Immature natural killer cell (primary cell): ENCODE measurements around the gene AOPEP. TPM values are rescaled to one million over a fixed set of nuclear protein-coding genes. Genes with fewer than 3 reads are reported as not detected.

ENCODE experiments used
- DNase-seq, 3 donors: peaks; one replicate each; pipeline ENCODE4 v3.0.0; 2022; ENCODE audit warnings: mixed read lengths in 1 of 3
- H3K27ac Mint-ChIP-seq, 6 donors: one replicate each; pipeline ENCODE4 v1.8.0; 2020; ENCODE audit warnings: mixed read lengths in 6 of 6, mild to moderate bottlenecking in 5 of 6, inconsistent platforms in 4 of 6, moderate library complexity in 3 of 6
- H3K27me3 Mint-ChIP-seq, 3 donors: one replicate each; pipeline ENCODE4 v1.8.0; 2020 to 2021; ENCODE audit warnings: low read depth in 3 of 3, mild to moderate bottlenecking in 3 of 3, mixed read lengths in 3 of 3, moderate library complexity in 3 of 3, inconsistent platforms in 1 of 3
- H3K36me3 Mint-ChIP-seq, 3 donors: one replicate each; pipeline ENCODE4 v1.8.0; 2020; ENCODE audit warnings: mixed read lengths in 3 of 3, inconsistent platforms in 2 of 3, mild to moderate bottlenecking in 2 of 3
- H3K4me1 Mint-ChIP-seq, 2 donors: one replicate each; pipeline ENCODE4 v1.8.0; 2020; ENCODE audit warnings: inconsistent platforms in 2 of 2, mild to moderate bottlenecking in 2 of 2, mixed read lengths in 2 of 2, moderate library complexity in 1 of 2
- H3K4me3 Mint-ChIP-seq, 5 donors: one replicate each; pipeline ENCODE4 v1.8.0; 2020; ENCODE audit warnings: mild to moderate bottlenecking in 5 of 5, mixed read lengths in 5 of 5, inconsistent platforms in 3 of 5, moderate library complexity in 3 of 5
- H3K9me3 Mint-ChIP-seq, 6 donors: one replicate each; pipeline ENCODE4 v1.8.0; 2020; ENCODE audit warnings: mild to moderate bottlenecking in 6 of 6, mixed read lengths in 6 of 6, inconsistent platforms in 4 of 6, moderate library complexity in 3 of 6
- polyA plus RNA-seq, 3 donors: library from polyadenylated mRNA; unstranded; fragments of 300-500 nt; fragmentation: Illumina TruSeq; gene quantifications; one replicate each; pipeline ENCODE4 v1.2.3, GENCODE V29; 2021

Gene AOPEP
- polyA plus RNA-seq, 3 donors from 2014 or later, result 4.1 to 6.5 (median 5.2) TPM

DNA sequence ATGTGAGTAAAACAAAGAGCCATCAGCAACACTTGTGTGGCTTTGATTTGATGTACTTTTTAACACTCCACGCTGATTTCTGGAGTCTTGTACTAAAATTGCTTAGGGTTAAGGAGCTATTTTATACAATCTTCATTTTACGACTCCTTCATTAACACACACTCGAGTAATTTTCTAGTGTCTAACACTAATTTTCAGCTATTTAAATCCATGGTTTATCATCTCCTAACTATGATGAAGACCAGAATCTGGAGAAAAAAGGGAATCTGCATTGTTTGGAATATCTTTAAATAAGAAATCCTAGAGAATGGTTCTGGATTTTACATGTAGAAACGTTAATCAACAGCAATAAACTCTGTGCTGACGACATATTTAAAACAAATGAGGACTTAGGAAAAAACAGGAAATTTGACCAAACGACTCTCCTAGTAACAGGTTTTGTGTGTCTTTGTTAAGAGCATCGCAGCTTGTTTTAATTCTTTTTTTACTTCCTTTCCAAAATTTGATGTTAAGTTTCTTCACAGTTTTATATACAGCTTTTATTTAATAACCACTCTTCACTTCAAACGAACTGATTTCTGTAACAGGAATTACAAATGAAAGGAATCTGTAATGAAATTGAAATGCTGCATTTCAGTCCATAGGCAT is 138.5 kb downstream of the AOPEP start:
- H3K4me3 Mint-ChIP-seq, result no peak overlapping the region
- peaks cover 46 to 49% of the 10 kb centered on the region in 2 donors for H3K4me1 Mint-ChIP-seq
- H3K36me3 Mint-ChIP-seq, result peaks cover 0 to 8% (median 0%) of the 10 kb centered on the region in 3 donors
- peaks cover 4 to 7% (median 7%) of the 10 kb centered on the region in 3 donors for H3K27me3 Mint-ChIP-seq
- peak overlapping the region in 3 of 6 donors; percentile 24 to 65 (median 47) for H3K27ac Mint-ChIP-seq
- DNase-seq, result no peak
- H3K9me3 Mint-ChIP-seq, result no peaks in the 10 kb centered on the region

DNA sequence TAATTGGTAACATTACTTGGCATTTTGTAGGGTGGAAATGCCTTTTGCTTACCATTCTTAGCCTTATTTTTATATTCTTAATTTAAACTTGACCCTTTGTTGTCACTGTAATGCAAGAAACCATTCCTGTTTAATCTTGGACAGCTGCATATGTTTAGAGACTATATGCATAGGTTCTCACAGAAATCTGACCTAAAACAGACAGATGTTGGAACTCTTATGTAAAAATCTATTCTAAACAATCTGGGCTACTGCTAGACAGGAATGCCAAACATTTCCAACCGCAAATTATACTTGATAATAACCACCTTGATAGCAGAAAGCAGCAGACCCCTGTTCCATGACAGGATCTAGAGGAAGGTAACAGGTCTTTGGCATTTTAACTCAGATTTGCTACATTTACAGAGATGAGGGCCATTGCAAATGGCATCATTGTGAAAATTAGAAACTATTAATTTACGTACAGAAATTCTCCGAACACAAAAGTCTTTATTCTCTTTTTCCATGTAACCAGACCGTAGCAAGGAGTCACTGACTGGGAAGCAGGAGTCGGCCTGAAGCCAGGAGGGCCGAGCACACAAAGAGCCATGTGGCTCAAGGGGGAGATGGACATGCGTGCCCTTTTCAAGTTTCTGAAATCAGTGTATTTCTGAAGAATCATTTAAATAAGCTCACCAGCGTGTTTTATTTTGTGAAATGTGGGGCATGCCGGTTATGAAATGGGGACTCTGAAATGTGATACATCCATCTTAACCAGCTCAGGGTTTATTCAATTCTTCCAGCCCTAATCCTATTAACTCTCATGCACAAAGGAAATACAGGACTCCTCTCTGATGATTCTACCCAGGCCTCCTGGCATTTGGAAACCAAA is 139.3 kb downstream of the AOPEP start:
- DNase-seq, result no peak
- H3K36me3 Mint-ChIP-seq, result peaks cover under 1 to 9% (median 1%) of the 10 kb centered on the region in 3 donors
- peaks cover 4 to 7% (median 5%) of the 10 kb centered on the region in 3 donors for H3K27me3 Mint-ChIP-seq
- H3K27ac Mint-ChIP-seq, result no peak overlapping the region
- no peak overlapping the region for H3K4me3 Mint-ChIP-seq
- peaks cover 45 to 49% of the 10 kb centered on the region in 2 donors for H3K4me1 Mint-ChIP-seq
- no peaks in the 10 kb centered on the region for H3K9me3 Mint-ChIP-seq

DNA sequence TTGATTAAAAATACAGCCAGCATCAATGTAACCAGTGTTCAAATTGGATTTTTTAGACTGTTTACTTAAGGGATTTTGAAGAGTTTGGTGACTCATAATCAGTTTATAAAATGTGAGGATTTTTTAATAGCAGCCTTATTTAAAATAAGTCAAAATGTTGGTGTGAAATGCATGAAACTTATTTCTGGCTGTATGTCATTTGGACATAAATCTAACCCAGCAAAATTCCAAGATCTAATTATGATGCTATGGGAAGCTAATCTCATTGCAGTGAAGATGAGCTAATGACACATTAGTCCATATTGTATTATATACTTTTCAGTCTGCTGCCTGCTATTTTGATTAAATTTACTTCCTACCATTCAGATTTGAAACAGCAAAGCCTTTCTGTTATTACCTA is 140.3 kb downstream of the AOPEP start:
- no peak for DNase-seq
- Mint-ChIP-seq H3K27me3 (peaks cover 0 to 5% (median 4%) of the 10 kb centered on the region in 3 donors), H3K4me1 (peaks cover 45 to 49% of the 10 kb centered on the region in 2 donors), H3K27ac (peak overlapping the region in 2 of 6 donors; percentile 23 to 31), H3K9me3 (no peaks in the 10 kb centered on the region), H3K4me3 (no peak overlapping the region), H3K36me3 (peaks cover 6 to 14% (median 6%) of the 10 kb centered on the region in 3 donors)

DNA sequence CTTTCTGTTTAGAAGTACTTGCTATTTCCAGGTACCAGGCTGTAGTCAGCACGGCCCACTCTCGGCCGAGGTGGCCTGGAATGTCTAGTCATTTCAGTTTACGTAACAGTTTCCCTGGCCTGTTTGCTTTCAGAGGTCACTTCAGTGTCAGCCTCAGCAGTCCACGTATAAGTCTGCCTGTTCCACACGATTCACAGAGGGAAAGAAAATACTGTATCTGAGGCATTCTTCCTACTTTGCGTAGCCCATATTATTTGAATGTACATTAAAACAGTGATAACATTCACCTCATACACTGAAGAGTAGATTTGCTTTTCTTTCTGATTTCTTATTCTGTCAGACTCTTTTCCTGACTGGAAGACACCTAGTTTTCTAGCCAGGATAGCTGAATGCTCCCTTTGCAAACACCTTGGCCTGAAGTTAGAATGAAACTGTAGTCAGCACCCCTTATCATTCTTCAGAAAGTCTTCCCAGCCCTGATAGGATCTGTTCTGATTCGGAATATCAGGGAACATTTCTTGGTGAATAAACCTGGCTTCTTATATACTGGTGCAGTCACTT is 140.9 kb downstream of the AOPEP start:
- no peaks in the 10 kb centered on the region for H3K9me3 Mint-ChIP-seq
- peaks cover 43 to 48% of the 10 kb centered on the region in 2 donors for H3K4me1 Mint-ChIP-seq
- peaks cover 0 to 5% (median 4%) of the 10 kb centered on the region in 3 donors for H3K27me3 Mint-ChIP-seq
- H3K27ac Mint-ChIP-seq, result peak overlapping the region in 3 of 6 donors; percentile 23 to 31 (median 23)
- H3K4me3 Mint-ChIP-seq, result no peak overlapping the region
- DNase-seq, result no peak
- peaks cover 6 to 14% (median 6%) of the 10 kb centered on the region in 3 donors for H3K36me3 Mint-ChIP-seq

DNA sequence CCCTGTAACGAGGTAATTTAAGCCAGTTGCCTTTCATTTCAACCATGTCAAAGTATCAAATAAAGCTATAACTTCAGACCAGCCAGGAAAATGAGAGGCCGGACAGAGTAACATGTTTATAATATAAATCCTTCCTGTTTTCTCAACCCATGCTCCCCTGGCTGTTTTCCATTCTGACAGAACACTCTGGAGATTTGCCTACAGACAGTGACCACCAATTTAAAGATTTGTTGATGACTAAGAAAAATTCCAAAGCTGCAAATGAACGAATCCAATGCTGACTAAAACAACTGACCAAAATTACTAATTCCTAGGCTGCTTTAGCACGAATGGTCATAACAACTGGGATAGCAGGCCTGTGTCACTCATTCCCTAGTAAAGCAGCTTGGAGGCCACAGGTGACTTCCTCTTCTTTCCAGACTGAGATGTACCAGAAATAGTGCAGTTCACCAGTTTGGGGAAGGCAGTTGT is 141.4 kb downstream of the AOPEP start:
- no peak for DNase-seq
- Mint-ChIP-seq H3K27me3 (peaks cover 0 to 5% (median 4%) of the 10 kb centered on the region in 3 donors), H3K36me3 (peaks cover 6 to 14% (median 6%) of the 10 kb centered on the region in 3 donors), H3K4me3 (no peak overlapping the region), H3K9me3 (no peaks in the 10 kb centered on the region), H3K27ac (peak overlapping the region in 3 of 6 donors; percentile 23 to 31 (median 23)), H3K4me1 (peaks cover 38 to 43% of the 10 kb centered on the region in 2 donors)

DNA sequence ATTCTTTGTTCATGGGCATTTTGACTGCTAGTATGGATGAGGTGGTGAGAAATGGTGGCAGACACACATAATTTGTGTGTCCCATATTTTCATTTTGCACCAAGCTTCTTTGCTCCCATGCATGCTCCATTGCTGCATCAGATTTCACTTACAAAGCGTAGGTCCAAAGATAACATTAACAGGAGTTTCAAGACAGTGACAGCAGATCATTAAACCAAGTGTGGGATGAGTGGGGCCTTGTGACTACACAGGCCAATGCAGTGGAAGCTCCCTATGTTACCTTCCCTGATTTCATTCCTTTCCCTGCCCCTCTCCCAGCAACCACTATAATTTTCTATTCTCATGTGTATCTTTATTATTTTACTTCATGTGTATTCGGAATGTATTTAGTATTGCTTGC is 142.0 kb downstream of the AOPEP start:
- Mint-ChIP-seq H3K36me3 (peaks cover 6 to 14% (median 6%) of the 10 kb centered on the region in 3 donors), H3K4me3 (no peak overlapping the region), H3K9me3 (no peaks in the 10 kb centered on the region), H3K27ac (peak overlapping the region in 1 of 6 donors; percentile 49), H3K27me3 (peaks cover 0 to 5% (median 4%) of the 10 kb centered on the region in 3 donors), H3K4me1 (peaks cover 37 to 41% of the 10 kb centered on the region in 2 donors)
- DNase-seq, result no peak

DNA sequence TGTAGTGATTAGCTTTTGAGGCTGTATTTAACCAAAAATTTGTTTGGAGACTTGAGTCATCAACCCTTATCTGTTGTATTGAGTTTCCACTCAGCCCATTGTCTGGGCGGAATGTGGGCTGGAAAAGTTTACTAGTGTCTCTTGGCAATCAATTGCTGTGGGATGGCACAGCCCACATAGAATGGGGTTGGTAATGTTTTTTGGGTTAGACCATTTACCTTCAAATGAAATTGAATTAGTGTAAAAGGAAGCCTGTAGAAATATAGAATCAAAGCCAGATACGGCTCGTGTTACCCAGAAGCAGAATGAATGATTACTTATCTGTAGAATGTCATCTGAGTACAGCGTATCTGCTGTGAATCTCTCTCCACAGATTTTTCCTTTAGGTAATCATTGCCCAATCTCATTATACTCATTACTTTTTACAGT is 142.9 kb downstream of the AOPEP start:
- Mint-ChIP-seq H3K9me3 (no peaks in the 10 kb centered on the region), H3K27ac (peak overlapping the region in 3 of 6 donors; percentile 41 to 75 (median 59)), H3K36me3 (peaks cover 6 to 14% (median 6%) of the 10 kb centered on the region in 3 donors), H3K27me3 (peaks cover 0 to 5% (median 4%) of the 10 kb centered on the region in 3 donors), H3K4me1 (peaks cover 29 to 32% of the 10 kb centered on the region in 2 donors), H3K4me3 (peak overlapping the region in 1 of 5 donors; percentile 15)
- no peak for DNase-seq

DNA sequence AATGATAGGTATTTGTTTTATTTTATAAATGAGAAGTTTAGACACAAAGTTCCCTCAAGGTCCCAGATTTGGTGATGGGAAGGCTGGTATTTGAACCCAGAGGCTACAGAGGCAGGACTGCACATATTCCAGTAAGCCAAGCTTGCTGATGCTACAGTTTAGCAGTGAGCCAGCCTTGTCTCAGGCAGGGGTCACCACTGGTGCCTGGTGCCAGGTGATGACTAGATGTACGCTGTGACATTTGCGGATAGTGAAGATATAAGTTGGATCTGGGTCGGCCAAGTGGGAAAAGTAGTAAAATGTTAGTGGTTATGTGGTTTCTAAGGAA is 143.9 kb downstream of the AOPEP start:
- Mint-ChIP-seq H3K4me3 (peak overlapping the region in 1 of 5 donors; percentile 22), H3K27me3 (peaks cover 0 to 5% (median 4%) of the 10 kb centered on the region in 3 donors), H3K9me3 (no peaks in the 10 kb centered on the region)

DNA sequence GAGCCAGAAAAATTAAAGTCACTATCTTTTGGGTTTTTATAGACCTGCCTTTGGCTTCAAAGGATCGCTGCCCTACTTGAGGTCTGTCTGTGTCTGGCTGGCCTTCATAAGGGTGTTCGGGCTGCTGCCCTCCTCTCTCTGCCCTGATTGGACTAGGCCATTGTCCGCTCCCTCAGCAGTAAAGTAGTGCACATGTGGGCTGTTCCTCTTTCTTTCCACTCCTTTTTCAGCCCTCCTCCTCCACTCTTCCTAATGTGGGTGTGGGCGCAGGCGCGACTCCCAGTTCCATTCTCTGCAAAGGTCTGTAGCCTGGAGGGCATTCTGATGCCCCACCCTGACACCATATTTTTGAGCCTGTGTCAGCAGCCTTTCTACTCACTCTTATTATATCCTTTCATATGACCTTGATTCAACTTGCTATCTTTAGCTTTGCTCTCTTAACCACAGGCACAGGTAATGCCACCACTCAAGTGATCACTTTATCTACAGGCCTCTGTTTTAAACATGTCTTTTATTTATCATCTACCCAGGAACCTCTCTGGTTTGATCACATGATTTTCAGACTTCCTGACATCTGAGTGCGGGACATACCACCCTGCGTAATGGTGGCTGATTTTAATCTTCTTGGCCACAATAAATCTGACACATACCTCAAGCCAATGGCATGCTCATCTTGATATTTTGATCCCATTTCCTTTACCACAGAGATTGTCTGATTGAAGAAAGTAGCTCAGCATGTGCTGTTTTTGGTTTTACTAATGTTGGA is 144.5 kb downstream of the AOPEP start:
- DNase-seq, result peak; percentile 72 to 78 (median 76)
- Mint-ChIP-seq H3K36me3 (peaks cover 6 to 18% (median 9%) of the 10 kb centered on the region in 3 donors), H3K4me1 (peaks cover 25 to 31% of the 10 kb centered on the region in 2 donors), H3K9me3 (no peaks in the 10 kb centered on the region), H3K27ac (peak overlapping the region; percentile 79 to 98 (median 92)), H3K27me3 (peaks cover 0 to 5% (median 4%) of the 10 kb centered on the region in 3 donors), H3K4me3 (peak overlapping the region; percentile 42 to 72 (median 64))

More for the DNA sequence above, 143.9 kb downstream of the AOPEP start:
- peaks cover 6 to 14% (median 6%) of the 10 kb centered on the region in 3 donors for H3K36me3 Mint-ChIP-seq
- no peak for DNase-seq
- H3K27ac Mint-ChIP-seq, result peak overlapping the region; percentile 79 to 98 (median 92)
- peaks cover 25 to 31% of the 10 kb centered on the region in 2 donors for H3K4me1 Mint-ChIP-seq

DNA sequence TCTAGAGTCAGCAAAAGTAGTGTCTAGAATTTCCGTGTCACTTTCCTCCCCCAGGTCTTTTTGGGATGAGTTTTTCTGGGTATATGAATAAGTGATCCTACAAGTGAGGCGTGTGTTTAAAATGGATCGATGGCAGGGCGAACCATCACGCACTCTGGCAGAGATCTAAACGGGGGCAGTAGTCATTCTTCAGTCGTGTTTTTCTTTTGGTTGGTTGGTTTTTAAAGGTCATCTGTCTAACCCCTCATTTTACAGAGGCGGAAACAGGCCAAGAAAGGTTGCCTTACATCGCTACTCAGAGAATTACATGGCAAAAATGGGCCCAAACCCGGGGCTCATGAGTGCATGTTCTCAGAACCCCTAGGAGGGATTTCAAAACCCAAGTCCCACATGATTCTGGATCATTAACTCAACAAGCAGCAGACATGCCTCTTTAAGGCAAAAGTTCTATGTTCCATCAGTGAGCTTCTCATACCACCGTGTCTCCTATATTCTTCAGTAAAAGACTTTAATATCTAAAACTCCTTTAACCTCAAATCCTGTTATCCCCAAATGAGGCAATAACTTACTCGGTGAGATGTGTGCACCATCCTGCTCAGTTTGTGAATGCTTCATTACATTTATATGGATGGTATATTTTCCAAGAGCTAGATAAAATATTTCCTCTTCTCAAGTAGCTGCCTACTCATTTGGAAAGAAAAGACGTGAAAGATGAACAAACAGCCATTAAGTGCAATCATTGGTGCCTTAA is 145.8 kb downstream of the AOPEP start:
- H3K27me3 Mint-ChIP-seq, result peaks cover 0 to 5% (median 4%) of the 10 kb centered on the region in 3 donors
- DNase-seq, result no peak
- H3K4me1 Mint-ChIP-seq, result peaks cover 25 to 31% of the 10 kb centered on the region in 2 donors
- H3K36me3 Mint-ChIP-seq, result peaks cover 6 to 18% (median 9%) of the 10 kb centered on the region in 3 donors
- H3K9me3 Mint-ChIP-seq, result no peaks in the 10 kb centered on the region
- no peak overlapping the region for H3K4me3 Mint-ChIP-seq
- peak overlapping the region in 5 of 6 donors; percentile 20 to 96 (median 79) for H3K27ac Mint-ChIP-seq

DNA sequence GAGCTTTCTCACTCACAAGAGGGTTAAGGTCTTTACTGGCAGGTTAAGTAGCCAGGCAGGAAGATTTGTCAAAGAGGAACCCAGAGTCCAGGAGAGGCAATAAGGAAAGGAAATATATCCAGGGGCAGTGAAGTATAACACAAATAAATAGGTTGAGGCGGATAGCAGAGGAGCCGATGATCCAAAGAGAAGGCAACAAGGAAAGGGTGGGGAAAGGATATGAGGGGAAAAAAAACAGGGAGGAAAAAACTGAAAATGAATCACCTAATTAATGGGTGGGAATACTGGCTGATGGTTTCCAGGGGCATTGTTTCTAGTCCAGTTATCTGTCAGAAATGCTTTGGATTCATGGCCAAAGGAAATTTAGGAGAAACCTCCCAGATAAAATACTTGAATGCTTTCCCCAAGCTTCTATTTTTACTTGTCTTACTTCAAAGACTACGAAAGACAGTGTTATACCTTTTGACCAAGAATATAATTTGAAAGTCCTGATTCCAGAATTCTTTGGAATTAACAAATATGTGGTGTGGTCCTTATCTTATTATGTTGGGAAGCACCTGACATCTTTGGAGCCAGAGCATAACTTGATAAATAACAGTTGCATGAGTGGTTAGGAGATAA is 146.5 kb downstream of the AOPEP start:
- Mint-ChIP-seq H3K27ac (peak overlapping the region in 3 of 6 donors; percentile 20 to 85 (median 79)), H3K4me3 (no peak overlapping the region), H3K36me3 (peaks cover 6 to 15% (median 9%) of the 10 kb centered on the region in 3 donors), H3K9me3 (no peaks in the 10 kb centered on the region), H3K27me3 (peaks cover 0 to 5% (median 4%) of the 10 kb centered on the region in 3 donors), H3K4me1 (peaks cover 25 to 32% of the 10 kb centered on the region in 2 donors)
- DNase-seq, result no peak

DNA sequence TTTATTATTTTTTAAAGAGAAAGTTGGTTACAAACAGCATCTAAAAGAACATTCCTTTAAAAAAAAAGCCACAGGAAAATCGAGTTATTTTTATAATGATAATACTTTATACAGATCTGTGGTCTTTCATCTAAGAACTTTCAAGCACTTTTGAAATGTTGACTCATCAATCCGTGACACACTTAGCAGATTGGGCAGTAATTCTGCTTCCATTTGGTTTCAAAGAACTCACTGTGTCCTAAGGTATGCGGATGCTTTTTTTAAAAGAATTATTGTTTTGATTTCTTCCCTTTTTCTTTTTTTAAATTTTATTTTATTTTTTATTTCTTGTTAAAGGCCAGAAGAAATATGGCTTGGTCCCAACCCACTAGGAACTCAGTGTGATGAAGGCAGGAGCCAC is 147.8 kb downstream of the AOPEP start:
- H3K36me3 Mint-ChIP-seq, result peaks cover 6 to 10% (median 9%) of the 10 kb centered on the region in 3 donors
- H3K4me1 Mint-ChIP-seq, result peaks cover 38 to 45% of the 10 kb centered on the region in 2 donors
- no peaks in the 10 kb centered on the region for H3K9me3 Mint-ChIP-seq

More for the DNA sequence above, 147.8 kb downstream of the AOPEP start:
- DNase-seq, result no peak
- H3K4me3 Mint-ChIP-seq, result no peak overlapping the region
- no peak overlapping the region for H3K27ac Mint-ChIP-seq
- peaks cover 0 to 5% (median 4%) of the 10 kb centered on the region in 3 donors for H3K27me3 Mint-ChIP-seq
